HEK293T (cell line): ENCODE measurements around the gene RAPH1.

Source experiments
- ARNT ChIP-seq: fragments of 450-650 bp; IDR thresholded peaks from 2 replicates; pipeline ENCODE4 v1.6.1; 2017; ENCODE audit warnings: mild to moderate bottlenecking
- BHLHE40 ChIP-seq: fragments of 450-650 bp; IDR thresholded peaks from 2 replicates; pipeline ENCODE4 v1.6.1; 2016; ENCODE audit warnings: mild to moderate bottlenecking, moderate library complexity, borderline replicate concordance
- ELF4 ChIP-seq: fragments of 450-650 bp; IDR thresholded peaks from 2 replicates; pipeline ENCODE4 v1.6.1; 2017; ENCODE audit warnings: antibody characterized with exemption
- FOXM1 ChIP-seq: fragments of 450-650 bp; IDR thresholded peaks from 2 replicates; pipeline ENCODE4 v1.6.1; 2017; ENCODE audit warnings: mild to moderate bottlenecking, borderline replicate concordance
- L3MBTL2 ChIP-seq: fragments of 450-650 bp; conservative IDR thresholded peaks from 2 replicates; pipeline ENCODE4 v1.6.1; 2016; ENCODE audit warnings: mild to moderate bottlenecking
- LEF1 ChIP-seq: fragments of 450-650 bp; IDR thresholded peaks from 2 replicates; pipeline ENCODE4 v1.6.1; 2017; ENCODE audit warnings: mild to moderate bottlenecking, borderline replicate concordance
- SP1 ChIP-seq: fragments of 450-650 bp; IDR thresholded peaks from 2 replicates; pipeline ENCODE4 v1.6.1; 2017
- SUZ12 ChIP-seq: fragments of 450-650 bp; IDR thresholded peaks from 2 replicates; pipeline ENCODE4 v1.6.1; 2016; ENCODE audit warnings: mild to moderate bottlenecking
- TARDBP ChIP-seq: fragments of 450-650 bp; IDR thresholded peaks from 2 replicates; pipeline ENCODE4 v1.6.1; 2016
- ZNF384 ChIP-seq: fragments of 450-650 bp; IDR thresholded peaks from 2 replicates; pipeline ENCODE4 v1.6.1; 2016

DNA sequence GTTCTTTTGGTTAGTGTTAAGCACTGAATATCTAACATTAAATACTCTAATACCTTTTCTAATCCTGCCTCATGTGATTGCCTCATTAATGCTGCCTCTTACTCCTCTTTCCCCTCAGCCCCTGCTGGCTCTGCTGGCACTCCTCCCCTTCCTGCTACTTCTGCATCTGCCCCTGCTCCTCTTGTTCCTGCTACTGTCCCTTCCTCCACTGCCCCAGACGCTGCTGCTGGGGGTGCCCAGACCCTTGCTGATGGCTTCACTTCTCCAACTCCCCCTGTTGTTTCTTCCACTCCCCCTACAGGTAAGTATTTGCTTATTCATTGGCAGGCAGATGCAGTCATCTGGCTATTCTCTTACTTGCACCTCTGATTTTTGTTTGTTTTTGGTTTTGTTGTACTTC, 138.4 kb downstream of the RAPH1 start:
- TF ChIP-seq LEF1 (no peak), FOXM1 (no peak), ELF4 (no peak), BHLHE40 (no peak), SP1 (no peak), L3MBTL2 (no peak), TARDBP (no peak), ZNF384 (no peak), ARNT (no peak), SUZ12 (no peak)
